Measurements from ENCODE around the gene SNTB2. TPM values are rescaled to one million over a fixed set of nuclear protein-coding genes. Genes with fewer than 3 reads are reported as not detected.
"Not testable (repeated sequence)": the region's sequence is repeated elsewhere in the genome, so short reads cannot be mapped to it uniquely, and the experiment has no call there.

Gene SNTB2
- total RNA-seq, 1 donor from 2014 or later = 33.8 TPM

DNA sequence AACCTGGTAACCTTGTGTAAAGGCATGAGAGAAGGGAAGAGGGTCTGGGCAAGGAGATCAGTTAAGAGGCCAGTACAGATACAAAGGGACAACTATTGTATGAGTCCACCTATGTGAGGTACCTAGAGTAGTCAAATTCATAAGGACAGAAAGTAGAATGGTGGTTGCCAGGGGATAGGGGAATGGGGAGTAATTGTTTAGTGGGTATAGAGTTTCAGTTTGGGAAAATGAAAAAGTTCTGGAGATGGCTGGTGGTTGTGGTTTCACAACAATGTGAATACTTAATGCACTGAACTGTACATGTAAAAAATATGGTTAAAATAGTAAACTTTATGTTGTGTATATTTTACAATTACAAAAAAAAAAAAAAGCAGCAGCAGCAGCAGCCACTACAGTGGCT is 49.4 kb downstream of the SNTB2 start:
- no peak for DNase-seq

GRCh38 chr16:69237296-69237695 is 50.3 kb downstream of the SNTB2 start:
- no peak for DNase-seq

- no peak for DNase-seq
These were observed 52.9 kb downstream of the SNTB2 start for GRCh38 chr16:69239851-69240250.

DNA sequence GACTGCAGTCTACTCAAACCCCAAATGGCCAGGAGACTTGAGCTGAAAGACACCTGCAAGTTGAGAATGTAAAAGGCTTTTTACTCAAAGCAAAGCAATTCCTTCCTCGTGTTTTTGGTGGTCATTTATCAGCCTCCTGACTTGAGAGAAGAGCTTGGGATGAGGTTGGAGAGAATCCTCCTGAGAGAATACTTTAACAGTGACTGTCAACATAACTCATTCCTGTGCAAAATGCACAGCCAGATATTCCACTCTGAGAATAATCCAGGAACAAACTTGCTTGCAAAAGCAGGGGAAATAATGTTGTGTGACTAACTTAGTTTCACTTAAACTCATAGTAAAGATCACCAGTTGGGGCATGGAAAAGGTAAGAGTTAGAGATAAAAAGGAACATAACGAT is 53.4 kb downstream of the SNTB2 start:
- no peak for DNase-seq

DNA sequence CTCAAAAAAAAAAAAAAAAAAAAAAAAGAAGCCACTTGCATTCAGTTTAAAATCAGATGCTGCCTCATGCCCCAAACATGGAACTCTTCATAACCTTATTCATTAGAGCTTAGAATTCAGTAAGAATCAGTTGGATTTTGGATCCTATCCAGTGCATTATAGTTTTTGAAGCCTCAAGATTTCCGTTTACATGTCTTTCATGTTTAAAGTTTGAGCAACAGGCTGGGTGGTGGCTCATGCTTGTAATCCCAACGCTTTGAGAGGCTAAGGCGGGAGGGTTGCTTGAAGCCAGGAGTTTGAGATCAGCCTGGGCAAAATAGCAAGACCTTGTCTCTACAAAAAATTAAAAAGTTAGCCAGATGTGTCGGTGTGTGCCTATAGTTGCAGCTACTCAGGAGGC is 55.0 kb downstream of the SNTB2 start:
- DNase-seq = no peak

DNA sequence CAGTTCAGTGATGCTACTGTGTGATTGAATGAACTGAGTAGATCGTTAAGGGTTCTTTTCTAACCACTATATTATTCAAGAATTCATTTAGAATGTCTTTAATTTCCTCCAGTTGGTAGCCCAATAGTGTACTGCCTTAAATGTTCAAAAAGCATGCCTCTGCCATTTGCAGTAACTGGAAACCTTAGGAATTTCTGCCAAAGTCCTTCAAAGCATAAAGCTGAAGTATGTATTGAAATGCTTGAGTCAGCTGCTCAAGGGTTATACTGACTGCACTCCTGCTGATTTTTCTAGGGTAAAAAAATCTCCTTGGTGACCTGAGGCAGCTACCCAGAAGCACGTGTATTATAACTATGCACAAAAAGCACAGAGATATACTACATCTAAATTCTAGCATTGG is 56.5 kb downstream of the SNTB2 start:
- DNase-seq = no peak

DNA sequence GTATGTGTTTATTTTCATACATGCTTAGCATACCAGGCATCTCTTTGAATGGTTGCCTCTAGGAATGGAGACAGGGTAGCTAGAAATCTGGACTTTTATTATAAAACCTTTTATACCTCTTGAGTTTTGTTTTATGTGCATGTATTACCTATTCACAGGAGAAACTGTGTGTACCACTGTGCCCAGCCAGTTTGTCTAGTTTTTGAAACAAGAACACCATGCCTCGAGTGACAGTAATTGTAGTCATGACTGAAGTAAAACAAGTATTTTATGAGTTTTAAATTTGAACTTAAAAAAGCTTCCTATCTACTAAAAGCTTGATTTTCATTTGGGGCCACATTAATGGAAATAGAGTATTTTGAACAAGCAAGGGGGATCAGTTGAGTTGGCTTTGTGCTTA is 57.4 kb downstream of the SNTB2 start:
- no peak for DNase-seq

DNA sequence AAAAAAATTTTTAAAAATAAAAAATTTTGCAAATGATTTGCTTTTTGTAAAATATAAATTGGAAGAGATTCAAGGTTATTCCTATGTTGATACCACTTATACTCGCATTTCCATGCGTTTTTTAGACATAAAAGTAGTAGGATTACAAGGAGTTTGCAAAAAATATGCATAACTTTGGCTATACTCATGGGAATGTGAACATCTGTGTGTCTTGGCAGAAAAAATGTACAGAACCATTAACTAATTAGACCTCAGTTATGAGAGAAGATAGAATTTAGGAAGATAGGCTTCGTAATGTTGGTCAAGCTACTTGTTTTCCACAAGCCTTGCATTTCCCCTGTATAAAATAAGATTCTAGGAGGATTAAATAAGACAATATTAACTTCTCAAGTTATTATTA is 63.1 kb downstream of the SNTB2 start:
- peak; percentile 54 for DNase-seq

GRCh38 chr16:69253870-69254341 is 66.9 kb downstream of the SNTB2 start:
- DNase-seq = peak; percentile 90

GRCh38 chr16:69259428-69259764 is 72.4 kb downstream of the SNTB2 start:
- DNase-seq = not testable (repeated sequence)

DNA sequence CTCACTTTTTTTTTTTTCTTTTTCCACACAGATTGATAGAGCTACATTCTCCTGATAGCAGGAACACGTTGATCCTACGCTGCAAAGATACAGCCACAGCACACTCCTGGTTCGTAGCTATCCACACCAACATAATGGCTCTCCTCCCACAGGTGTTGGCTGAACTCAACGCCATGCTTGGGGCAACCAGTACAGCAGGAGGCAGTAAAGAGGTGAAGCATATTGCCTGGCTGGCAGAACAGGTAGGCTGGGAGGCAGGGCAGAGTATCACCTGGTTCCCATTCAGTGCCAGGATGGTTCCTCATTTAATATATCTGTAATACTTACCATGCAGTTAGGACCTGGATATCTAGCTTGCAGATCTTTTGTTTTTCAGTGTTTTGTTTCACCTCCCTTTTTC is 73.1 kb downstream of the SNTB2 start:
- no peak for DNase-seq

- DNase-seq = no peak
These were observed 73.5 kb downstream of the SNTB2 start for GRCh38 chr16:69260506-69260905.

DNA sequence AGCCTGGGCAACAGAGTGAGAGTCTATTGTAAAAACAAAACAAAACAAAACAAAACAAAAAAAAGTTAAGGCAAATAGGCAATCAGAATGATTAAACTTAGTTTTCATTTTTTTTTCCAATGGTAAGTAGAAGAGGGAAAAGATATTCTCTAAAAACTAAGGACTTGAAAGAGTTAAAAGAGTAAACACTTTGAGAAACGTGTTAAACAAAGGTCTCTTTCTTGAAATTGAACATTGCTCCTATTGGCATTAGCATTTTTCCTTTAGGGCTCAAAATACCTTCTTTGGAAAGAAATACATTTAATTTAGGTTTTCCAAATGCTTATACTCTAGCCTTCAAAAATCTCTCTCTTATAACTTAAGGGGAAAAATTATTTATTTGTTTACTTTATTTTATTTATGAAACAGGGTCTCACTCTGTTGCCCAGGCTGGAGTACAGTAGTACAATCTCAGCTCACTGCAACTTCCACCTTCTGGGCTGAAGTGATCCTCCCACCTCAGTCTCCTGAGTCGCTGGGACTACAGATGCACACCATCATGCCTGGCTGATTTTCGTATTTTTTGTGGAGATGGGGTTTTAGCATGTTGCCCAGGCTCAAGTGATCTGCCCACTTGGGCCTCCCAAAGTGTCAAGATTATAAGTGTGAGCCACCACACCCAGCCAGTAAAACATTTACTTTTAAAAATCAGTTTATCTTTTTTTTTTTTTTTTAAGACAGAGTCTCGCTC is 79.5 kb downstream of the SNTB2 start:
- no peak for DNase-seq

DNA sequence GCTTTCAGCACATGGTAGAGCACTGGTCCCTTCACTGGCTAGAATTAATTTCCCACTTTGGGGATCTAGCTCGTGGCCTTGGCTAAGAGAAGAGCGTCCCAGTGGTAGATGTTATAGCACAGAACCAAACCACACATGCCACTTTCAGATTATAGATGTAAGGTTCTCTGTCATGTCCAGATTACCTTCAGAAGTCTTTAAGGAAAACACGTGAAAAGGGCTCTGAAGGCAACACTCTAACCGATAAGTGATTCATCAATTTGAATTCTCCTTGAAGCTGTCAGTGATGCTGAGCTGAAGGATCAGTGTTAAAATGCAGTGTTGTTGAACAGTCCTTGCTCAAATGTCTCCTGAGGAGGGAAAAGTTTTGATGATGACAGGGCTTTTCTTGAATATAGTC is 80.7 kb downstream of the SNTB2 start:
- no peak for DNase-seq

DNA sequence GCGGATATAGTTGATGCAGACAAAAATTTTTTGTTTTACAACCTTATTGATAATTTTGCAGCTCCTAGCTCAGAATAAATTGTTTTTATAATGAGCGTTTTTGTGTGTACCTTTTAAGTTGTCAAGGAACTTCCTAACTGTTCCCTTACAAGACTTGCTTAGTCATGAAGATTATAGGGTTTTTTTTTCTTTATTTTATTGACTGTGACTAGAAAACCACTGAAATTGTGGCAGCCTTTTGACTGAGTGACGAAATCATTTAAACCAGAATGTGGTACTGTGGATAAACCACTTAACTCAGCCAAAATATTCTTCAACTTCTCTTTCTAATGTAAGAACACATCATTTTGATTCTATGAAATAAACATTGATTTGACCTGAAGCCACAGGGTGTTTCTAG is 83.4 kb downstream of the SNTB2 start:
- DNase-seq = no peak

GRCh38 chr16:69270831-69271230 is 83.9 kb downstream of the SNTB2 start:
- no peak for DNase-seq

DNA sequence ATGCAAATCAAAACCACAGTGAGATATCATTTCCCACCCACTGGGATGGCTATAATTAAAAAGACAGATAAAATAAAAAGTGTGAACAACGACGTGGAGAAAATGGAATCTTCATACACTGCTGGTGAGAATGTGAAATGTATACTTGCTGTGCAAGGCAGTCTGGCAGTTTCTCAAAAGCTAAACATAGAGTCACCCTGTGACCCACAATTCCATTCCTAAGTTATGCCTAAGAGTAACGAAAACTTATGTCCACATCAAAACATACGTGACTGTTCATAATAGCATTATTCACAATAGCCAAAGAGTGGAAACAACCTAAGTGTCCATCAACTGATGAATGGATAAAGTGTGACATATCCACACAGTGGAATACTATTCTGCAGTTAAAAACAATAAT is 86.0 kb downstream of the SNTB2 start:
- no peak for DNase-seq

DNA sequence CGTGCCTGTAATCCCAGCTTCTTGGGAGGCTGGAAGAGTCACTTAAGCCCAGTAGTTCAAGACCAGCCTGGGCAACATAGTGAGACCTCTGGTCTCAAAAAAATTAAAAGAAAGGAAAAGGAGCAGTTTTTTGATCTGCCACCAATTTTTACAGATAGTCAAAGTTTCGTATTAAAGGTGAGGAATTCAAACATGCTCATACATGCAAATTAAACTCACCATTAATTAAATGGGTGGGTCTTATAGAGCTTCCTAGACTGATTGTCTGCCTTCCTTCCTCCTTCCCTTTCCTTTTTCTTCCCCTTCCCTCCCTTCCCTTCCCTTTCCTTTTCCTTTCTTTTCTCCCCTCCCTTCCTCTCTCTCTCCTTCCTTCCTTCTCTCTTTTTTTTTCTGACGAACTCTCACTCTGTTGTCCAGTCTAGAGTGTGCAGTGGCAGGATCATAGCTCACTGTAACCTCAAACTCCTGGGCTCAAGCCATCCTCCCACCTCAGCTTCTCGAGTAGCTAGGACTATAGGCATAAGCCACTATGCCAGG is 87.8 kb downstream of the SNTB2 start:
- DNase-seq = no peak

GRCh38 chr16:69276148-69277115 is 89.5 kb downstream of the SNTB2 start:
- DNase-seq = peak; percentile 99

- peak; percentile 67 for DNase-seq
These were observed 90.4 kb downstream of the SNTB2 start for GRCh38 chr16:69277413-69277812.

DNA sequence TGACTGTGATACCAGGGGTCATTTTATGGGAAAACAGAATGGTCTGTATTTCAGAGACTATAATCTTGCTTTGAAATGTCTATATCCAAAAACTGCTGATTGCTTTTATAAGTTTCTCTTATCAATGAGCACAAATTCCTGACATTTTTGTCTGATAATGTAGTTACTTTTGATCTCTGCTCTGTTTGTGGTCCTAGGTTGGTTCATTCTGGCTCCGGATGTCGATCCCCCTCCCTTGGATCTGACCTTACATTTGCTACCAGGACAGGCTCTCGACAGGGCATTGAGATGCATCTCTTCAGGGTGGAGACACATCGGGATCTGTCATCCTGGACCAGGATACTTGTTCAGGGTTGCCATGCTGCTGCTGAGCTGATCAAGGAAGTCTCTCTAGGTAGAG is 96.9 kb downstream of the SNTB2 start:
- no peak for DNase-seq

GRCh38 chr16:69285240-69285639 is 98.3 kb downstream of the SNTB2 start:
- no peak for DNase-seq

Data from skin of body (tissue), 2 donors.